HG03378 (cell line): ENCODE measurements around the gene RBFOX2.
"Not testable (repeated sequence)": the region's sequence is repeated elsewhere in the genome, so short reads cannot be mapped to it uniquely, and the experiment has no call there.

Experiments
- ATAC-seq: cut with Tn5 transposase; IDR thresholded peaks from one replicate; pipeline ENCODE4 v1.9.1; 2021; ENCODE audit warnings: mild to moderate bottlenecking, moderate library complexity; ENCODE audit not compliant: unreplicated experiment

Gene RBFOX2

DNA sequence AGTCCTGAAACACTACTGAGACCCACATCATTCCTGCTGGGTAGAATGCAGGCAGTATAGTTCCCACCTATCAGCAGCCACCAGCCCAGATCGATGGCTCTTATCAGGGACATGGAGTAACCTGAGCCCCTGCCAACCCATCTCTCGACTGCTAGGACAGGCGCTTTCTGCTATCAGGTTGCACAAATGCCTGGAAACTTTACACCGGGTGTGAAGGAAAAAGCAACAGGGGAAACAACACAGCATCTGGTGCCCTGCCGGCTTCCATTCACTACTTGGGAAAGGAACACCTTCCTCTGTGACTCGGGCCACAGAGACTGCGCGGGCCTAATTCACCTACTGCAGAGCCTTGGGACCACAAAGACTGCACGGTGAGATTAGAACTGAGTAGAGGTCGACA, 18.5 kb downstream of the RBFOX2 start:
- no peak for ATAC-seq

DNA sequence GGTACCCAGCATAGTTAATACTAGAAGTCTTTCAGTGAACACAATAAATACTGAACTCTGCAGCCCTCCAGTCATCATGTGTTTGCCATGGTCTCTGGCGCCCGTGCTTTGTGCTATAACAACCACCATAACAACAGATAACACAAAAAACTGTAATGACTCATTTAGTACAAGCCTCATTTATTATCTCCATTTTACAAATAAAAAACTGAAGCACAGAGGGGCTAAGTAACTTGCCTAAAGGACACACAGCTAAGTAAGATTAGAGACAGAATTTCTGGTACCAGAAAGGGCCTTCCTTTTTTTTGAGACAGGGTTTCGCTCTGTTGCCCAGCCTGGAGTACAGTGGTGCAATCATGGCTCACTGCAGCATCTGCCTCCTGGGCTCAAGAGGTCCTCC, 19.5 kb downstream of the RBFOX2 start:
- no peak for ATAC-seq

DNA sequence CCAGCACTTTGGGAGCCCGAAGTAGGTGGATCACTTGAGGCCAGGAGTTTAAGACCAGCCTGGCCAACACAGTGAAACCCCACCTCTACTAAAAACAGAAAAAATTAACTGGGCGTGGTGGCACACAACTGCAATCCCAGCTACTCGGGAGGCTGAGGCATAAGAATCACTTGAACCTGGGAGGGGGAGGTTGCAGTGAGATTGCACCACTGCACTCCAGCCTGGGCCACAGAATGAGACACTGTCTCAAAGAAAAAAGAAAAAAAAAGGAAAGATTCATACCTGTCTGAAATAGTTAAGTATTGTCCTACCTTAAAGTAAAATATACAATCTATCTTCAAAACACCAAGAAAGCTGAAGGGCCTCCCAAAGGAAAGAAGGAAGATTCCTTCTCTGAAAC, 20.1 kb downstream of the RBFOX2 start:
- no peak for ATAC-seq

DNA sequence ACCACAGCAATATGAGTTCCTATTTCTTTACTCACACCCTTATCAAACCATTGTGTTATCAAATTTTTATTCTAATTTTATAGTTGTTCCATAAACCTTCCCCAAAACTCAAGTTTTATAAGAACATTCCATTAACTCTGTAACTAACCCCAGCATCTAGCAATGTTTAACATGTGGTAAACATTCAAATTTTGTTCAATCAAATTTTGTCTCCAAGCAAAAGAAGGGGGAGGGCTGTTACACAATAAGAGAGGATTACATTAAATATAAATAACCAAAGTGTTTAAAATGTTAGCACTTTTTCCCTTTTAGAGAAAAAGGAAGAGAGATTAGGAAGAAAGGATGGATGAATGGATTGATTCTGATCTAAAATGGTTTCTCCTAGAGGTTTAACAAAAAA, 20.5 kb downstream of the RBFOX2 start:
- no peak for ATAC-seq

DNA sequence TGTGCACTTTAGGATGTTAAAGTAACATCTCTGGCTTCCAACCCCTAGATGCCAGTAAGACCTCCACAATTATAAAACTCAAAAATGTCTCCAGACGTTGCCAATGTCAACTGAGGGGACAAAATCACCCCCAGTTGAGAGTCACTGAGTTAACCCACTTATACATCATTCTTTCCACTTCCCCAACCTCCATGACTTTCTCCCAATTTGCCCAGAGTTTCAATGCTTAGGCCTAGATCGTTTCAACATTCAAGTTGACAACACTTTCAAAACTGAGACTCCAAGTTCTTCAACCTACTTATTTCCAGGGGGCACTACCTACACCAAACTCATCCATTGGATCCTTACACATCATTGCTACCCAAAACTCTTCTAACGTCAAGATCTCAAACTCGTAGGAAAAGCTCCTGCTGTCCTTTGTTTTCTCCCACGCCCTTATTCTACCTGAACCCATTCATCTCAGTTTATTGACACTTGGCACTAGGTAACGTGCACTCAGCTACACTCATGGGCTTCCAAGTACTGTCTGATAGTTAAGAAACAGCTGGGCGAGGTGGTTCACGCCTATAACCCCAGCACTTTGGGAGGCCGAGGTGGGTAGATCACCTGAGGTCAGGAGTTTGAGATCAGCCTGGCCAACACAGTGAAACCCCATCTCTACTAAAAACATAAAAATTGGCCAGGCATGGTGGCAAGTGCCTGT, 24.5 kb downstream of the RBFOX2 start:
- no peak for ATAC-seq

DNA sequence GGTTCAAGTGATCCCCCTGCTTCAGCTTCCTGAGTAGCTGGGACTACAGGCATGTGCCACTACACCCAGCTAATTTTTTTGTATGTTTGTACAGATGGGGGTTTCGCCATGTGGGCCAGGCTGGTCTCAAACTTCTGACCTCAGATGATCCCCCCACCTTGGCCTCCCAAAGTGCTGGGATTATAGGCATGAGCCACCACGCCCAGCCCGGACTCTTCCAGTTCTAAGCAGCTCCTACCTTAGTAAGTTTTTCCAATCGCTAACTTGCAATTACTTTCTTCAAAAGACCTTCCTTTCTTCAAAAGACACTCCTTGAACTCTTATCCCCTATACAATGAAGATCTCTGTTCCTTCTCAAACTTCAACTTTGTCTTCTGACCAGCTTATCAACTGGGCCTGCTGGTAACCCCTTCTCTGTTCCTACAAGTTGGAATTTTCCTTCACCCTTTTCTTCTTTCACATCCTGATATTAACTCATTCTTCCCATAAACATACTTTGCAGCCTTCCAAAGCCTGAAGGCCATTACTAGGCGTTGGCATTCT, 25.8 kb downstream of the RBFOX2 start:
- no peak for ATAC-seq

DNA sequence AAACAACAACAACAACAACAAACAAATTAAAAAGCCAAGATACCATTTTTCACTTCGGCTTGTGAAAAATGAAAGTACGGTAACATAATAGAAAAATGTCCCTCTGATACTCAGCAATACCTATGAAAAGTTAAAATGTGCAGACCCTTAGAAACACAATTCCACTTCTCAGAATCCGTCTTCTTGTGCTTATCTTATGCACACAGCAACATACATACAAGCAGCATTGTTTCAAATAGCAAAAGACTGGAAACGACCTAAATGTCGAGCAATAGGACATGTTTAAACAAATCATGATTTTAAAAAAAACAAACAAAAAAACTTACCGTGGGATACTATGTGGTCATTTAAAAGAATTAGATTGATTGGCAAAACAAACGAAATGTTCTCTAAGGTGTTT, 26.5 kb downstream of the RBFOX2 start:
- ATAC-seq = no peak

DNA sequence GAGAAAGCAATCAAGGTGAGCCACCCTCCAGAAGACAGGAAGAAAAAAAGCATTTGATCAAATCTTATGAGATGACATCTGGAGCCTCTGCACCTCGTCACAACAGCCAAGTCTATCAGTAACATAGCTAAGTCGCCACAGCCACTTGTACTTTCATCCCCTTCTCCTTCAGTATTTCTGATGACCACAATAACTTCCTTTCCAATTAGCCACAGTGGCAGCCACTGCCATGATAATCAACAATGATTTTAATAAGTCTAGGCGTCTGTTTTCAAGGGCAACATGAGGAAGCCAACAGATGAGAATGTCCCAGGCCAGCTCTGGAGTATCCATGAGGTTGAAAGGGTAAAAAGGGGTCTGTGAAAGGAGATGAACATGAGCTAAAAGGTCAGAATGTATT, 29.9 kb downstream of the RBFOX2 start:
- no peak for ATAC-seq

DNA sequence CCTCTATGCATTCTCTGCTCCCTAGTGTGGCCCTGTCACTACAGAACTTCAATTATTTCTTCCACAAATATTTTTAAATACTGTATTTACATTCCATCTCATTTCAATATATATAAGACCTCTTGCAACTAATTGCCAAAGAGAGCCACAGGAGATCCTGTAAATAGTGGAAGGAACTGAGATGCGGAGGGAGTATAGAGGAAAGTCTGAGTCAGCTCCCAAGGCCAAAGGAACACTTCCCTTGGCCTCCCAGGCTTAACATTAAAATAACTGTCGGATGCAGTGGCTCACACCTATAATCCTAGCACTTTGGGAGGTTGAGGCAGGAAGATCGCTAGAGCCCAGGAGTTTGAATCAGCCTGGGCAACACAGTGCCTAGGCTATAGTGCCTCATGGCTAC, 31.2 kb downstream of the RBFOX2 start:
- ATAC-seq = no peak

DNA sequence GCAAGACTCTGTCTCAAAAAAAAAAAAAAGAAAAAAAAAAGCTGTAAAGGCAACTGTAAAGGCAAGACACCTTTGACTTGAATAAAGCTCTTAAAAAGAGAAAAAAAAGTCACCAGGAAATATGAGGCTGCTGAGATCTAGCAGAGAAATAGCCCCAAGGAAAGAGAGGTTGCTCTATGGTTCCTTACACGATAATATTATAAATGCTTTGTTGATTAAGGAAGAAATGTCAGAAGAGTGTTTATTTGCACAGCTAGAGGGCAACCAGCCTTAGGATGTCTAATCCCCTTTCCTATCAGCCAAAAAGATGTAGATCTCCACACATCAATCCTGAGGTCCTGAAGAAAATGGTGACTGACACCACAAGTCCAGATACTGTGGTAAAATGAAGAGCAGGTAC, 32.0 kb downstream of the RBFOX2 start:
- no peak for ATAC-seq

DNA sequence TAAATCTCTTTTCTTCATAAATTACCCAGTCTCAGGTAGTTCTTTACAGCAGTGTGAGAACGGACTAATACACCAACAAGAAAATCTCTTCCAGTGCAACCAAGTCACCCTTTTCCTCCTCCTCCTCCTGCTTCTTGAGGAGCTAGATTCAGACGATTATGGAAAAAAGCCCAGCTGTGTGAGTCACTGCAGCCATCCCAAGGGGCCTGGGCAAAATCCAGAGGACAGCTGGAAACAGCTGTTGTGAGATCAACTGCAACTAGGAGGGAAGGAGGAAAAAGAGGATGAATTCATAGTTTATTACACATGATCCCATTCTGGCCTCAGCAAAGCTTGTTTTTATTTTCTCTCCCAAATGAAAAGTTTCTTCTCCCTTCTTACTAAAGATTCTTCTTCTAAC, 32.9 kb downstream of the RBFOX2 start:
- ATAC-seq = no peak

DNA sequence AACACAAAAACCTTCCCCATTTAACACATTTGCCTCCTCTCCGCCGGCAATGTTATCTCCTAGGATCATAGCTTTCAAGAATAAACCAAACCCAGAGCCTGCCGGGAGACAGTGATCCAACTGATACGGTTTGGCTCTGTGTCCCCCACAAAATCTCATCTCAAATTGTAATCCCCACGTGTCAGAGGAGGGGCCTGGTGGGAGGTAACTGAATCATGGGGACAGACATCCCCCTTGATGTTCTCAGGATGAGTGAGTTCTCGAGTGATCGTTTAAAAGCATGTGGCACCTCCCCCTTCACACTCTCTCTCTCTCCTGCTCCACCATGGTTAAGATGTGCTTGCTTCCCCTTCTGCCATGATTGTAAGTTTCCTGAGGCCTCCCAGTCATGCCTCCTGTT, 33.3 kb downstream of the RBFOX2 start:
- no peak for ATAC-seq

DNA sequence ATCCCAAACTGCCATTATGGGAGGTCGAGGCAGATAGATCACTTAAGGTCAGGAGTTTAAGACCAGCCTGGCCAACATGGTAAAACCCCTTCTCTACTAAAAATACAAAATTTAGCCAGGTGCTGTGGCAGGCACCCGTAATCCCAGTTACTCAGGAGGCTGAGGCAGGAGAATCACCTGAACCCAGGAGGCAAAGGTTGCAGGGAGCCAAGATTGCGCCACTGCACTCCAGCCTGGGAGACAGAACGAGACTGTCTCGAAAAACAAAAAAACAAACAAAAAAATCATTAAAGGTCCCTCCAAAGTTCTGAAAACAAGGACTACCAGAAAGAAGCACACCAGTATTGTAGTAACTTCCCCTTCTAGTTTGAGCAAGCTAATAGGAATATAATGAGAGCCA, 34.9 kb downstream of the RBFOX2 start:
- not testable (repeated sequence) for ATAC-seq

DNA sequence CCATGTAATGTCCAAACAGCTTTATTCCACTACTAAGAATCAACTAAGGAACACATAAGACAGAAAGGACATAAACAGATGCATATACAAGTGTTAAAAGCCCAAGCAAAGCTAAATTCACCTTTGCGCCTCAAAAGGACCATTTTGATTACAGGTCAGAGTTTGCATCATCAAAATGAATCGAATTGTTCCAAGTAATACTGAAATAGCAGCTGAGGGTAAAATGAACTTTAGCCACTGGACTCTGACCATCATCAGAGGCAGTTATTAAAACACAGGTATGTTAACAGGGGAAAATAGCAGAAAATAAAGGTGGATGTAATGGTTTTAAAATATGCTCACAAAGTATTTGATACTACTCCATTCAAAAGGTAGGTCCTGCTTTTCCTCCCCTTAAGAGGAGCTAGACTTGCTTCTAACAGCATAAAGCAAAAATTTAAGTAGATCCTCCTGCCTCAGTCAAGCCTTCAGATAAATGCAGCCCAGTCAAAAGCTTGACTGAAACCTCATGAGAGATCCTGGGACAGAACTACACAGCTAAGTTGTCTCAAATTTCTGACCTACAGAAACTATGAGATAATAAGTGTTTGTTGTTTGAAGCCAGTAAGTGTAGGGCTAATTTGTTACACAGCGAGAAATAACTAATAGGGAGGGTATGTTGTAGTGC, 35.4 kb downstream of the RBFOX2 start:
- ATAC-seq = no peak

DNA sequence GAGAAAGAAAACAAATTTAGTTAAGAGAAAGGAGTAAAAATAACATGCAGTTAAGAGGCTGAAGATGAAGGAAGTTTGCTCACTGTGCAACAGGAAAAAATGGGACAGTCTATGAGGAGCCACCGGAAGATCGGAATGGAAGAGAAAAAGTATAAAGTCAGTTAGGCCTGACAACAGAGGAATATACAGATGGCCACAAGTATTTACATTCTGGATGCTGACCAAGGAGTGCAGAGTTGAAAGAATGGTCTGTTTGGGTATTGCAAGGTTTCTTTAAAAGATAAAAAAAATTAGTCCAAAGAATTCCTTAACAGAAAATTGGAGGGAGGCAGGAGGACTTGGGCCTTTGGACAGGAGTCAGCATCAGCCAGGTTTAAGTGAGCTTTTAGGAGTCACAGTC, 37.5 kb downstream of the RBFOX2 start:
- no peak for ATAC-seq

DNA sequence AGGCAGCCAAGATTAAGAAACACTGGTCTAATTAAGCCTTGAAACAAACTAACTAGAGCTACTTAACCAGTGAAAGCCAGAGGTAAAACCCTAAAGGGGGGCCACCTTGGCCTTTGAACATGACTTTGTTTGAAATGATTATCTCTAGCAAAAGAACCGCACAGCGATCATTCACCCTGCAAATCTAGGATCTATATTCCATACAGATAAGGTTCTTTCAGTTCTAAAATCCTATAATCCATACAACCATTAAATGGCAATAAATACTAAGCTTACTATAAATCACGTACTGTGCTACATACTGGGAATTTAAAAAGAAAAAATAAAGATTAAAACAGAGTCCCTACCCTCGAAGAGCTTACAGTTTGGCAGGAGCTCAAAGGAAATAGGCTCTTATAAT, 40.6 kb downstream of the RBFOX2 start:
- no peak for ATAC-seq

DNA sequence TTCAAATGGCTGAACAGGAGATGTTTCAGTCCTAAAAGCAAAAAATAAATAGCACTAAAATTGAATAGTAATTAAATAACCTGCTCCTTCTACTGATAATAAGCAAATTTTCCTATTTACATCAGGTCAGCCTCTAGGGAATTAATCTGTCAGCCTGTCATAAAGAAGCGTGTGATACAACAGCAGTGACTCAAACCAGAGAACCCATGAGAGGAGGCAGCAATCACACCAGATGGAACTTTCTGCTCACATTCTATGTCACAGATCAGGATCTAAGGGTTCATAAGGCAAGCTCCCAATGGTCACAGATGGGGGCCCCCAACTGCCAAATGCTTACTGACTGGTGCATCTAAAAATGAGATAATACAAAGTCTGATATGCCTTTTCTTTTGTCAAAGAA, 41.1 kb downstream of the RBFOX2 start:
- ATAC-seq = no peak

DNA sequence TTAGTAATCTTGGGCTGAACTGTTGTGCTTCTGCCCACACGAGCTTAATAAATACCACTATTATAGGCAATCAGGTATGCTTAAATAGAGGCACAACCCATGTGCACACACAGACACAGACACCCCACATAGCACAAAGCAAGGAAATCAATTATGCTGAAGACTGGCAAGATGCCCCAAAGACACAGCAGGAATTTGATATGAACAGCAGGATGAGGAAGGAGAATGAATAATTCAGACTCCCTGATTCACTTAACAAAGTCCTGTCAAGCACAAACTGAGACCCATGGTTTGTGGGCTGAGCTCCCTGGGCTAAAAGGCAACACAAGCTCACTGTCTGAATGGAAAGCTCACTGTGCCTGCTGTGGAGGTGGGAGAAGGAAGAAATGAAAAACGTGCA, 42.5 kb downstream of the RBFOX2 start:
- no peak for ATAC-seq

DNA sequence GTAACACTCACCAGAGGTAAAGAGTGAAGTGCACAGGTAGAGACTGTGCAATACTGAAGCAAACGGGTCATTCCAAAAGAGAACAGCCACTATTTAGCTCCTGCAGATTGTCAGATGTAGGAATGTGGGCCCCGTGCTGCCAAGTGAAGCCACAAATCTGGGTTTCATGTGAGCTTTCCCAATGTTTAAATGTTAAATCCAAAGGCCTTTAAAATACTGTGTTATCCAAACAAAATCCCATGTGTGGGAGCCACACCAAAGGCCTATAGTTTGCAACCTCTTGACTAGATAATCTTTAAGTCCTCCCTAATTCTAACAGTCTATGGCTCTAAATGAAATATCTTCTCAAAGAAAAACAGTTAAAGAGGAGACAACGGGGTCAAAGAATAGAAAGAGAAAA, 43.3 kb downstream of the RBFOX2 start:
- ATAC-seq = no peak

DNA sequence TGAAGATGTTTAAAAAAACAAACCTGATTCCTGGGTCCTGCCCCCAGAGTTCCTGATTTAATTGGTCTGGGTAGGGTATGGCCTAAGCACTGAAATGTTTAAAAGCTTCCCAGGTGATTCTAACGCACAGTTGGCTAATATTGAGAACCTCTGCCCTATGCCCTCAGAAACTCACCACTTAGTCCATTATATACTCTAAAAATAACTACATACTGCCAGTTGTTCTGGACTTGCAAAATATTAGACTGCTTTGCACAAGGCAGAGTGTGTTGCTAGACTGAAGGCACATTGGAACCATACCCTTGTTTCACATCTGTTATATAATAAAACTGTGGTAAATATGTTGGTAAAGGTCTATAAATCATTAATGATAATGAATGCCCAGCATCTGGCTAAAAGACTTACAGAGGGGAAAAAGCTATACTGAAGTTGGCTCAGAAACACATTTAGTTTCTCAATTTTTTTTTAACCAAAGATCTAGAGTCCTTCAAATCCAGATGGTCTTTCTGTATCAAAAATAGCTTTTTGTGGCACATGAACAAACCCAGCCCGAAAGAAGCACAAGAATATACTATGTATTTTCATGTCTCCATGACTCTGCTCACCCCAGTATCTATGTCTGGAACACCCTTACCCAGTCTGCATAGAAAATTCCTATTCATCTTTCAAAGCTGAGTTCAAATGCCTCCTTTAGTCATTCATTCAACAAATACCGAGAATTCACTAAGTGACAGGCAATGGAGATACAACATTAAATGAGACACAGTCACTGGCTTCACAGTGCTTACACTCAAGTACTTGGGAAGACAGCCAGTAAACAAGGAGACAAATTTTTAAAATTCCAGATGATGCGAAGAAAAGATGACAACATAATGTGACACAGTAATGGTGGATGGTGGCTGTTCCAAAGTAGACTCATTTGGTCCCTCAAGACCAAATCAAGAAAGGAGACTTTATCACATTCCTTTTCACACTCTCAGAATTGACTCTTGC, 44.1 kb downstream of the RBFOX2 start:
- ATAC-seq = no peak

DNA sequence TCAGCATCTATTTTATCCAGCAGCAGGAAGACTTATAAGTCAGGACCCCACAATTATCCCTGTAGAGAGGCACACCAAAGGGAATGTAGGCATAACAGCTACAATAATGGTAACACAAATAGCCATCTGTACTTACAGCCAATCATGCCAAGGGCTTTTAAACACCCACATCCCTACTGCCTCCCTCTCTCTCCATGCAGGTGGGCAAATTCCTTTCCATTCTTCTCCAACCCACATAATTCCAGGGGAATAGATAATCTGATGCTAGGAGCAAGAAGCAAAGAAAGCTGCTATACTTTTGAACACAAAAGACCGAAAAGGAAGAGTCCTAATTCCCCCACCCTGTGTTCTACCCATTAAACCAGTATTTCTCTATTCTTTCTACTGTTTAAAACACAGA, 46.7 kb downstream of the RBFOX2 start:
- ATAC-seq = no peak
